Effector CD8-positive, alpha-beta T cell (primary cell): ENCODE results near the gene HSD17B11.
"Not testable (repeated sequence)": the region's sequence is repeated elsewhere in the genome, so short reads cannot be mapped to it uniquely, and the experiment has no call there.

ENCODE experiments used
- DNase-seq: peaks from one replicate; lab custom pipeline; 2025; lab: John Stamatoyannopoulos, UW

The HSD17B11 gene

GRCh38 chr4:87305562-87305961 lies 85.4 kb downstream of the HSD17B11 start:
- DNase-seq = no peak

DNA sequence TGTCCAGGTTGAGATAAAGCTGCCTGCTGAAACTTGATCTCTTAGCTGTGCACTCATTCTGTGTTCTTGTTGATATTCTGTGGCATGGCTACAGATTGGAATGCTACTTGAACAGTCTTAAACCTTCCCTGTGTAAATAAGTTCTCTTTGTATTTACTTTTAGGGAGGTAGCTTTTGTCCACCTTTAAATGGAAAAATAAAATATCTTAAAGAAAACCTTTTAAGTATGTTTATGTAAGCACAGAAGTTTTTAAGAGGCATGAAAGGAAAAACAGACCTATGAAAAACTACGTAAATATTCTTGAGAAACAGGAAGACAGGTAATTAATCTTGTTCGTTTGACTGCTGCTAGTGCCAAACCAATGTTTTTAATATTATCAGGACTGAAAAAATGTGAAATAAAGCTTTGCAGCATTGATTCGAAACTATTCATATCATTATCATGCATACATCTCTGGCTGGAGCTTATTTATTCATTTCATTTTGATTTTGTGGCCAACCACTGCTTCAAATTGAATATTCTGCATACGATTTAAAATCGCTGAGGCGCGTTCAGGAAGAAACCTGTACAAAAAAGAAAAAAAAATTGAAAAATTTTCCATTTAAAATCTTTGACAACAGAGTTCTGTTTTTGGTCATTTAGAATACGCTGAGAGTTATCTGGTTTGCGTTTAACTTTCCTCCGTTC lies 86.1 kb downstream of the HSD17B11 start:
- no peak for DNase-seq

- DNase-seq = no peak
Observed at GRCh38 chr4:87299898-87300297, 91.1 kb downstream of the HSD17B11 start.

- no peak for DNase-seq
Observed at GRCh38 chr4:87298362-87298761, 92.6 kb downstream of the HSD17B11 start.

GRCh38 chr4:87294911-87295310 lies 96.1 kb downstream of the HSD17B11 start:
- DNase-seq = not testable (repeated sequence)

- DNase-seq = not testable (repeated sequence)
Observed at GRCh38 chr4:87293889-87294288, 97.1 kb downstream of the HSD17B11 start.

DNA sequence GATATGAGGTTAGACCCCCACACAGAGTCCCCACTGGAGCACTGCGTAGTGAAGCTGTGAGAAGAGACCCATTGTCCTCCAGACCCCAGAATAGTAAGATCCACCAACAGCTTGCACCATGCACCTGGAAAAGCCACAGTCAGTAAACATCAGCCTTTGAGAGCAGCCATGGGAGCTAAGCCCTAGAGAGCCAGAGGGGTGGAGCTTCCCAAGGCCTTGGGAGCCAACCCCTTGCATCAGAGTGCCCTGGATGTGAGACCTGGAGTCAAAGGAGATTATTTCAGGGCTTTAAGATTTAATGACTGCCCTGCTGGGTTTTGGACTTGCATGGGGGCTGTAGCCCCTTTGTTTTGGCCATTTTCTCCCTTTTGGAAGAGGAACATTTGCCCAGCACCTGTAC lies 104.0 kb downstream of the HSD17B11 start:
- DNase-seq = no peak
